DMS114 treated with DMSO at 0.1 percent for 48 hours (cell line): ENCODE data around the gene MAP1B.

Experiments
- DNase-seq: peaks from one replicate; lab custom pipeline; 2025; ENCODE audit not compliant: unreplicated experiment; lab: John Stamatoyannopoulos, UW

Gene MAP1B

DNA sequence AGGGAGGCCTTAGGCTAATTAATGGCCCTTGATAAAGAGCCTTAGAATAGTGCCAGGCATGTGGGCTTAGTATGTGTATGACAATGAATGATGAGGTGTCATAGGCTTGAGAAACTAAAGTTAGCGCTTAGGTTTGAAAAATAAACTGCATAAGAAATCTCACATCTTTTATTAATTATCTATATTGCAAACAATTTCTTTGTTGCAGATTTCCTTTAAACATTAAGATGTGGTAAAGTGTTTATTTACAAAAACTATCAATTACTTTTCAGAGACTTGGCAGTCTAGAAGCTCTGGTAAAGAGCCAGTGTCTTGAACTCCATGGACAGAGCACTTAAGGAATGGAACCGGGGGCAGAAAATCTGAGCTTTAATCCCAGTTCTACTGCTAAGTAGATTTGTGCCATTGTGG, 23.1 kb downstream of the MAP1B start:
- no peak for DNase-seq

DNA sequence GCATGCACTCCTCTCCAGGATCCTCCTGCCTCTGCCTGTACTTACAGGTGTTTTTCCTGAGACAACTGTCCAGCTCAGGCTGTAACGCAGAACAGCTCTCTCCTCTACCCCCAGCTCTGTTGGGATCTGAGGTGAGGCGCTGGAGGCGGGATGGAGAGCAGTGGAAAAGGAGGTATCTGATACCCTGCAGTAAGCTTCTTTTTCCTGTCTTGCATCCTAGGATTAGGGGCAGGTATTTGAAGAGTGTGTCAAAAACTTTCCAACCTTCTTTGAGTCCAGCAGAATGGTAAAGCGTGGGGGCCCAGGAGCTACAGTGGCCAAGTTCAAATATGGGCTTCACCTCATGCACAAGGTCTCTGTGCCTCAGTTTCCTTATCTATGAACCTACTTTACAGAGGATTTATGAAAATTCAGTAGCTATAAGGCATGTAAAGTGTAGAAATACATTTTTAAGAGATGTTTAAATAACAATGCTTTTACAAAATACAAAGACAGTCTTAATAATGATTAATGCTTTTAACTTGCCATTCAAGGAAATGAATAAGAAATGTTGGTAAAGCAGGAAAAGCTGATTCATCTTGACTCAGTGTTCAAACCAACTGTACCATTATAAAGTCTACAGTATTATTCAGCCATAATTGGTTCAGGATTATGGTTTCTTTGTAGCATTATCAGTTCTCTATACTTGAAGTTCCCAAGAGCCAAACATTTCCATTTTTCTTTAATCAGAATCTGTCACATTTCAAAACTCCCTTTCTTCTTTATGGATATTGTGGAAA, 26.1 kb downstream of the MAP1B start:
- DNase-seq = no peak

DNA sequence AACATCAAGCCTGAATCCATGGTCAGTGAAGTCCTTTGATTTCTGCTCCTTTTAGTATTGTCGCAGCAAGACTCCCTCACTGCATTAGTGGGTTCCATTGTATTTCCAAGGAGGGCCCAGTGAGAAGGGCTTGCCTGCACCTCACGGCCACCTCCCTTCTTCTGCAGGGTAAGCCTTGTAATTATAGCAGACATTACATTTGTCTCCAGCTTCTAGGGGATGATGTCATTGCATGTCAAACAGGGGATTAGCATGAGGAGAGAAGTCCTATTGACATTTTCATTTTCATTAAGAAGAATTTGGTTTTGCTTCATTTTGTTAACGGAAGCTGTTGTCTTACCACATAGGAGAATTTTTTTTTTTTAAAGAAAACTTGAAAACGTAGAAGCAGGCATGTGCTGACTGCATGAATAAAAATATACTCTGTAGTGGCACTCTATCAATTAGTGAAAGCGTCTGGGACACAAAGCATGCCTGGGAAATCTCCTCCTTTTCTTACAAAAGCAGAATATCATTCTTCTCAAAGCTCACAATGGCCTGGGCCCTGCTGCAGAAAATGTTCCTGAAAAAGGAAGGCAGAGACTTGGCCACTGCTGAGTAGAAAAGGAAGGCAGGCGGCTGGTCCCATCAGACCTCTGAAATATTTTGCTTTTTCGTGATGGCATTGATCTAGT, 27.1 kb downstream of the MAP1B start:
- DNase-seq = no peak

- no peak for DNase-seq
These were observed 30.6 kb downstream of the MAP1B start for GRCh38 chr5:72137826-72138409.

- no peak for DNase-seq
These were observed 31.8 kb downstream of the MAP1B start for GRCh38 chr5:72138943-72139521.

- no peak for DNase-seq
These were observed 33.4 kb downstream of the MAP1B start for GRCh38 chr5:72140711-72141110.

GRCh38 chr5:72141440-72142355, 34.4 kb downstream of the MAP1B start:
- no peak for DNase-seq

DNA sequence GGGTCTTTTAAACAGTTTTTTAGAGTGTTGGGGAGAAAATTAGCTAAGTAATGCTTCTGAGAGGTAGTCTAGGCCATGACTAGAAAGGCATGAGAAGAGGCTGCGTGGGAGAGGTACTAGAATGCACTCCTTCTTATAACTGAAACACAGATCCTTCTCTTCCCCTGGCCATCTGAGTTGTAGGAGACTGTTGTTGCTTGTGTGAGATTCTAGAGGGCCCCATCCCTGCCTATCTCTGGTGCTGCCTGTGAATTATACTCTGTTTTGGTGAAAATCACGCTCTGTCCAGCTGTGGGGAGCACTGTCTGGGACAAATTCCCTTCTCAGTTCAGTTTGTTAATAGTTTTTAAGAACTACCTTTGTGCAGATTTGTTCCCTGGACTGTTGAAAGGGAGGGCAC, 37.5 kb downstream of the MAP1B start:
- DNase-seq = no peak

- no peak for DNase-seq
These were observed 38.1 kb downstream of the MAP1B start for GRCh38 chr5:72145348-72145747.

DNA sequence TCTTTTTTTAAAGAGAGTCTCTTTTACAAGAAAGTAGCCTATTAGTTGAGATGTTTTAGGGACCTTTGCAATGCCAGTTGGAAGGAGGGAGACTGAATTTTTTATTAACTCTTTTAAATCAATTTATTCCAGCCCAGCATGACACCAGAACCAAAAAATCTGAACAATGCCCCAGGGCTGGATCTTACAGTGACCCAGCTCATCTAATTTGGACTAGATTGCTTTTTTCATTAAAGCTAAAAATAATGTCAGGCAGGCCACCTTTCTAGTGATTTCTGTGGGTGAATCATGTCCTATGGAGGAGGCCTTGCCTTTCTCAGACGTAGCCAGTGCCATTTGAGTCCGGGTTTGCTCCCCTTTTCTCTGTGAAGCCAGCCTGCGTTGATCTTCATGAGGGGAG, 38.8 kb downstream of the MAP1B start:
- no peak for DNase-seq

- no peak for DNase-seq
These were observed 40.3 kb downstream of the MAP1B start for GRCh38 chr5:72147569-72147968.

- no peak for DNase-seq
These were observed 42.5 kb downstream of the MAP1B start for GRCh38 chr5:72149742-72150141.

DNA sequence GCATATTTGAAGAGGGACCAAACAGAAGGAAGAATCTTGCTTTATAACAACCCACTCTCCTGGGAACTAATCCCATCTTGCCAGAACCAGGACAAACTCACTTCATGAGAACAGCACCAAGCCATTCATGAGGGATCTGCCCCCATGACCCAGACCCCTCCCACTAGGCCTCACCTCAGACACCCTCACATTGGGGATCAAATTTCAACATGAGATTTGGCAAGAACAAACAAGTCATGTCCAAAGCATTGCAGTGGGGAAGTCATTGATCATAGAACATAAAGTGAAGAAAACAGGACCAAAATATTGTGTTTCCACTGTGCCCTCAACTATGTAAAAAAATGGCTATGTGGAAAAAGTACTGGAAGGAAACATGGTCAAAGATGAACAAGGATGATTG, 43.9 kb downstream of the MAP1B start:
- DNase-seq = no peak

DNA sequence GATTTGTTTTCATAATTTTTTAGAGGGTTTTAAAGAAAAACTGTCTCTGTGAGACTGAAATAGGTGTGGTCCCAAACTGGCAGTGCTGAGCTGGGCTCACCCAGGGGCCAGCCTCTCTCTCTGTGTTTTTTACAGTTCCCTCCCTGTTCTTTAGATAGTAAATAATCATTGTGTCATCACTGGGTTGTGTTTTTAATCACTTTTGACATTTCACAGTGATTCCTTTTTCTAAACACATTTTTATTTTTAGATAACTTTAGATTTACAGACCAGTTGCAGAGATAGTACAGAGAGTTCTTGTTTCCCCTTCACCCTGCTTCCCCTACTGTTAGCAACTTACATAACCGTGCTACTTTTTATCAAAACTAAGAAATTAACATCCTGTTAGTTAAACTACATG, 44.4 kb downstream of the MAP1B start:
- DNase-seq = no peak

DNA sequence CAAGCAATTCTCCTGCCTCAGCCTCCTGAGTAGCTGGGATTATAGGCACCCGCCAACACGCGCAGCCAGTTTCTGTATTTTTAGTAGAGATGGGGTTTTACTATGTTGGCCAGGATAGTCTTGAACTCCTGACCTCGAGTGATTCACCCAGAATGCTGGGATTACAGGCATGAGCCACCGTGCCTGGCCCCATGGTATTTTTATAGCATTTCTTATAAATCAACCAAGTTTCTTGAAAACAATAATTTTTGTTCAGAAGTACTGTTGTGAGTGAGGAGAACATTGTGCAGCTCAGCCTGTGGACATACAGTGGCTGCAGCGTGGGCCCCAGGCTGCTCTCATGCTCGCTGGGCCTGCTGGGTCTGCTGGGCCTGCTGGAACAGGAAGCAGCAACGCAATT, 45.3 kb downstream of the MAP1B start:
- DNase-seq = no peak

DNA sequence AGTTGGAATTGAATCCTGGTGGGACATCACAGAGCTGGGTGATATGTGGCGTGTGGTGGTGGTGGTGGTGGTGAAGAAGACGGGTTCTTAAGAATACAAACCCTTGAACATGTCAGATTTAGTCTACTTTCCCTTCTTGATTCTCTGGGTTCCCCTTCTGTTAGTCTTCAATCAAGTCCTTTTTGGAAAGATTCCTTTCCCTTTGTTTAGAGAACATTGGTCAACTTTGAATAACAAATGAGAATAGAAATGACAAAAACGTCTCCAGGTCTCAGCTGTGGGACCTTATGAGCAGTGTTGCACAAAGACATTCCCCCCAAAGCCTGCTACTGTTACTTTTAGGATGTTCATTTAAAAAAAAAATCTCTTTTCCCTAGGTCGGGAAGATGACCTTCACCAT, 46.3 kb downstream of the MAP1B start:
- no peak for DNase-seq

DNA sequence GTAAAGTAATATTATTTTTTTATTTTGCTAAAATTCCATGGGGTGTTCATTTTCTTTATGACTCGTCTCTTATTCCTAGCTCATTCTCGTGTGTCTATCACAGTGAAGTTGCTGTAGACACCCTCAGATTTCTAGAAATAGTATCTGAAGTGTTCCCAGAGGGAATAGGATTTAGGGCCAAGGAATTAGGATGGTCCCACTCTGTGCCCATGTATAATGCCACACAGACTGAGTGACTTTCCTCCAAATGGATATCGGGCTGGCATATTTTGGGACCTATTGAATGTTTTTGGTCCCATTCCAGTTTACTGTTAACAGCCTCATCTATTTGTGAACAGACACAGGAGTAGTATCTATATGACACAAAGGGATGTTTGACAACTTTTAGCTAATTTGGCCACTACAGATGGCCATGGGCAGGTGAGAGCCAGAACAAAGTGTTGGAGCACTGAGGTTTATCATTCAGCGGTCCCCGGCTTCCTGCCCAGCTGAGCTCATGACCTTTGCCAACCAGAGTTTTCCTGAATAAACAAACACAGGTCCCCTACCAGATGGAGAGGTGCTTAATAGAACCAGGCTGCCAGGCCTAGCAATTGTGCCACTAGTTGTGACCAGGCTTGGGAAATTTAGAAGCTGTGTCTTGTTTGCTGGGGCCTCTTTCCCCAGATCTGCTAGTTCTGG, 46.9 kb downstream of the MAP1B start:
- no peak for DNase-seq

GRCh38 chr5:72156946-72157624, 49.8 kb downstream of the MAP1B start:
- DNase-seq = no peak

DNA sequence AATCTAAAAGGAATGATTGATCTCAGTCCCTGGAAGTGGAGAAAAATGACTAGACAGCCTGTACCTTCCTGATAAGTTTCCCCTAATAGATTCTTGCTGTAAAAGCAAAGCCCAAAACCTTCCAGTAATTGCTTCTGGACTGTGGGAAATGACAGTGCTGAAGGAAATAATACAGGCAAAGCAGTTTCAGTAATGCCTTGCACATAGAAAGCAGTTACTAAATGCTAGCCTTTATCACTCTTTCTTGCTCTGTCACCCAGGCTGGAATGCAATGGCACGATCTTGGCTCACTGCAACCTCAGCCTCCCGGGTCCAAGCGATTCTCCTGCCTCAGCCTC, 50.3 kb downstream of the MAP1B start:
- no peak for DNase-seq

DNA sequence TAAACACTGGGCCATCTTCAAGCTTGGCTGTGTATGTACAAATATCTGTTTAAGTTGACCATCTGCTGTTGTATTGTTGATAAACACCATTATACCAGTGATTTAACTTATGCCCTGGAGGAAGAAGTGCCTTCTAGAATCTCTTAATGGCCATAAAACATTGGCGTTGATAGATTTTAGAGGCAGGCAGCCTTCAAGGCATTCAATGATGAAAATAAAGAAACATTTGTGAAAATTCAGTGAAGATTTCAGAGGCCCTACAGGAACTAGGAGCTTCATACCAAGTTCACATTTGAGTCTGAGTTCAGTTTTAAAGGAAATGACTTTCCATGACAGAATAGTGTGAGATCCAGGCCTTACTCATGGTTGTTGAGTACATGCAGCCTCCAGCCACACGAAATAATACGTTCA, 52.2 kb downstream of the MAP1B start:
- DNase-seq = no peak
